Urothelium cell line (cell line): Measurements from ENCODE around the gene AGTR1.
"Not testable (repeated sequence)": the region's sequence is repeated elsewhere in the genome, so short reads cannot be mapped to it uniquely, and the experiment has no call there.

Experiments
- DNase-seq: peaks from one replicate; pipeline ENCODE4 v3.0.0; 2011; ENCODE audit warnings: low spot score, mixed read lengths
- FAIRE-seq: peaks from 2 replicates; lab custom pipeline; 2011; peaks lifted over from hg19 to GRCh38; lab: Jason Lieb, UNC

Gene AGTR1

DNA sequence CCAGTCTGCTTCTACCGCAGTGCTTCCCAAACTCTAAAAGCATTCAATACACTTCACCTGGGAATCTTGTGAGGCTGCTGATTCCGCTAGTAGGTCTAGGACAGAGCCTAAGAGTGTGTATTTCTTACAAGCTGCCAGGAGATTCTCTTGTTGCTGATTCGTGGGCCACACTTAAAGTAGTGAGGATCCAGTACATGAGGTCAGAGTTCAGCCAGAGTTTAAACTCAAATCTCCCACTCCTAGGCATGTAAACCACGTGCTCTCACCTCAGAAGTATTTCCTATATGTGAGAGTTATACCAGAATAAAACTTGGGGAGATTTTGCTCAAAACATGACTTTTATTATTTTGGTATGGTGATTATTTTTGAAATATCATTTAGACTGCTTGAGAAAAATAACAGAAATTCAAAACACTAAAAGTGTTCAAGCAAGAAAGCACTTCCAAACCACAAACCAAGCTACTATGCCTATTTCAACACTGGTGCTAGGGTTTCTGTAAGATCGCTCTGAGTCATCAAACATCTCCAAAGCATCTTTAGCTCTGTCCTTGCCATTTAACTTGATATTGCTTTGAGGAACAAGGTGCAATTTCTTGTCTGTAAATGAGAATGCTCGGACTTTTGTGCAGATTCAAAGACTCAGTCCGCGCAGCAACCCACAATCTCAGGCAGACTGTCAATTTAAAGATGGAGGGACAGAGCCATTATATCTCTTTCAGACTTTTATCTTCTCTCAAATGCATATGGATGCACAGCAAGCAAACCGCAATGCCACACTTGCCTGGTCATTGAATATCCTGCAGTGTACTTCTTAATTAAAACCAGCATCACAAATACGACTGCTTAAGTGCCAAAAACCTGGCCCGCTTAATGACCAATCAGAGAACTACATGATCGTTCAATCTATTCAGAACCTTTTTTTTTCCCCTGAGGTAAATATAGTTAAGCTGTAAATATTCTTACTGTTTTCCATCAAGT, 59.8 kb downstream of the AGTR1 start:
- DNase-seq (no peak), FAIRE-seq (no peak)

DNA sequence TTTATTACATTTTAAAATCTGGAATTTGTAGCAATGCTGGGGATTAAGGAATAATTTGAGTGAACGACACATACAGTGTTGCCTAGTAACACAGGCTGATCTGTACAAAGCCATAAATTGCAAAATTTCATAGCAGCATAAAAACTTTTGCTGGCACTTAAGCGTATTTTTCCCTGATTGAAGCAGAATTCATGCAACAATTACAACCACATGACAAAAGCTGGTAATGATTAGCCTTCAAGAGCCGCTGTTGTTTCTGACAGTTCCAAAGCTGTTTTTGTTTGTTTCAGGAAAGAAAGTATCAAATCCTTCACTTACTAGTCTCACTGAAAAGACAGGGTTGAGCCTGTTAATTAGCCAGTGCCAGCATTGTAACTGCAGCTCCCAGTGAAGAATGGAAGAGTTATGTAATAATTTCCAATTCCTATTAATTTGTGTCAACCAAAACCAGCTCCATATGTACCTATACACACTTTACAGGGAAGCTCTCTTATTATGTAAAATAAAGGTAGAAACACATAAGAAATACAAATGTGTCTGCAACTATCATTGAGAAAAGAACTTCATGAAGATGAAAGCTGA, 60.7 kb downstream of the AGTR1 start:
- no peak for FAIRE-seq

DNA sequence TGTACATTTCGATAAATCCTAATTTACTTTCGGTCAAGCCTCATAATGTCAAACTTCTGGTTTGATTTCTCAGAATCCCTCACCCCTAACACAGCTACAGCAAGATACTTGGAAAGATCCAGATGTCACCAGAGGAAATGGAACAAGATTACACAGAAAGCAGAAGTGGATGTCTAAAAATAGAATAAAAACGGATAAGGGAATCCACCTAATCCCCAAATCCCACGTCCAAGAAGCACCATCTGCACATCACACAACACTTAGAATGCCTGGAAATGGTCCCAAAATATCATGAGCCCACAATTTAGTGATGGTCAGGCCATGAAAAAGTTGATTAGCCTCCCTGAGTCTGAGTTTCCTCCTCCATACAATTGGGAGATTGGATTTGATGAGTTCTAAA, 61.7 kb downstream of the AGTR1 start:
- FAIRE-seq (no peak), DNase-seq (no peak)

More for the DNA sequence above, 60.7 kb downstream of the AGTR1 start:
- no peak for DNase-seq

DNA sequence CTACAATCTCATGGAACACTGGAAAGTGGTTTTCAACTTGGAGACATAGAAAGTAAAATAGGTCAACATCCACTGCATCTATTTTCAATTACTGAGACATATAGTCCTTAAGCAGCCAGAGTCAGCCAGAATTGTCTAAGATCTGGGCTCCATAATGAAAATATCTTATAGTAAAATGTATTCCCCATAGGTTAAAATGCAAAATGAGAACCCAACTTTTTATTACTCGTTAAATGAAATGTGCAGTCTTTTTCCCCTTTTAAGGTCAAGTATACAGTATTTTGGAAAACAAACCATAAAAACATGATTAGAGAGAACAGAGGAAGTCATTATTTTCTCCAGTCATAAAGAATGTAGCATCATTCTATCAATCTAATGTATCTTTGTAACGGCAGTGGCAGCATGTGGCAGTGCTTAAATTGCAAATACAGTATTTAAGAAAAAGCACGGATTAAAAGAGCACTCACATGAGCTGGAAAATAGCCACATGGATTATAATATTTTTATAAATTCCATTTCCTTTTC, 65.5 kb downstream of the AGTR1 start:
- FAIRE-seq (no peak), DNase-seq (no peak)

DNA sequence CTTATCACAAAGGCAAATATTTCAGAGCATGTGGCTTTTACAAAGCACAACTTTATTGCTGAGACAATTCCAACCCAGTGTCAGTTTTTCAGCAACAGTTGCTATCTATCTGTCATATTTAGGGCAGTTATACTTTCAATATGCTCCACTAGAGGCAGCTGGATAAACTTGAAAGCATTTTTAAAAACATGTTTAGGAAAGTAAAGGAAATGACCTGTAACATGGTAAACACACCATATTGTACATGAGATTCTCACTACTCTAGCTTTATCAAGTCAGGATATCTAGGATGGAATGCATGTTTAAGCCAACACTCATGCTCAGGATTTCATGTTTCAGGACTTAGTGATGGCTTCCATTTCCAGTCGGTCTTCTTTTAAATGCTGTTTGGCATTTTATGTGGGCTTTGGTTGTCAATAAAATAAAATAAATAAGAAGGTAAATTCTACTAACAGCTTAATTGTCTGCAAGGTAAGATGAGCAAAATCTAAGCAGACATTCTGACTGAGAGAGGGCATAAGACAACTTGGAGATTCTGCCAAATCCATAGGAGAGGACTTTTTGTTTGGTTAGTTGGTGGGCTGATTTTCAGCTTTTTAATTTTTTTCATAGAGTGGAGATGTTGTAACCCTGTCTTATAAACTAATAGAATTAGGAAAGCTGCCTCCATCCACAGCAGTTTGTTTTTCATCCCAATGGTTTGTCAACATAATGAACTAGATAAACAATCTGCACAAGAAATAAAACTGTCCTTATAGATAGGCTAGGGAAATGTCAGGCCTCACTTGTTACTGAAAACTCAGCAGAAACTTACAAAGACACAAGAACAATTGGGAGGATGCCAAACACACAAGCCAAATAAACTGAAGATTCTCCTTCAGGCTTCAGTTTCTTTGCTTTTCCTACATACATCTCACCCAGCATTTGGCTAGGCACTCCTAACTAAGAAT, 66.6 kb downstream of the AGTR1 start:
- FAIRE-seq (no peak), DNase-seq (no peak)

DNA sequence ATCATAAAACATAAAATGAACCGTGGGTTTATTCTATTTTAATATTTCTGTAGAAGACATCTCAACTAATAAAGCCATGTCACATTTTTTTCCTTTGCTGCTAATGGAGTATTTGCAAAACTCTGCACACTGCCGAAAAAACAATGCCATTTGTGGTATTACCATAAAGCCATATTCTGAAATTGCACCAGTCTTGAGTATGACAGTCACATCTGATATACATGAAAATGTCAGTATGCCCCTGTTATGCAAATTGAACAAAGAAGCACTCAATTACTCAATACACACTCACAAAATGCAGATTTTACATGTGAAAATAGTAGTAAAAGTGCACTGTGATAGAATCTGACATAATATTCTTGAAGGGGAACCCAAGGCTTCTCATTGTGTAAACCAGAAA, 74.7 kb downstream of the AGTR1 start:
- no peak for FAIRE-seq

DNA sequence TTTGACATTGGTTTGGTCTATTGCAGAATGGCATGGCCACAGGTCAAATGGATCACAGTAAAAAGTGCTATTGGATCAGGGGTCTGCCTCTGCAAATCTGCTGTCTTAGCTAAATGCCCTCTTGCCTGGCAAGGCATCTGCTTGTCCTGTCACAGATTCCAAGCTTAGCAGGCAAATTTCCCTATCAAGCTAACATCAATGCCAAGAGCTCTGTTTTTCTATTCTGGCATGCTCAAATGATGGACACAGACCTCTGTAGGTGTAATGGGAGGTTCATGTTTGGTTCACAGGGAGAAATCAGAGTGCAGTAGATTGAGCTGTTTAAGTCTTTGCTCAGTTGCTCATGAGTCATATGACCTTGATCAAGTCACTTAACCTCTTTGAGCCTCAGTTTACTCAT, 75.1 kb downstream of the AGTR1 start:
- no peak for DNase-seq
- no peak for FAIRE-seq

More for the DNA sequence above, 74.7 kb downstream of the AGTR1 start:
- DNase-seq: no peak

DNA sequence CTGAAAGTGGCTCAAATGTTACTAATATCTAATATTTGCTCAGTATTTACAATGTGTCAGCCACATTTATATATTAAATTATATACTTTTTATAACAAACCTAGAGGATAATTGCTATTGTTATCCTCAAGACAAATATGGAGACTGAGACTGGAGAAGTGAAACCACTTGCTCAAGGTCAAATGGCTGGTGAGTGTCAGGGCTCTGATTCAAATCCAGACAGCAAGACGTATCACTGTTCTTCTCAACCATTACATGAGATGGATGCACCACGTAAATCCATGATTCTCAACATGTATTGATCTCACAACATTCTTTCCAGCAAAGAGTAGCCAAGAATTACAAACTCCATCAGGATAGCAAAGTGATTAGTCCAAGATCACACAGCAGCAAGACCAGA, 76.1 kb downstream of the AGTR1 start:
- DNase-seq: no peak
- no peak for FAIRE-seq

DNA sequence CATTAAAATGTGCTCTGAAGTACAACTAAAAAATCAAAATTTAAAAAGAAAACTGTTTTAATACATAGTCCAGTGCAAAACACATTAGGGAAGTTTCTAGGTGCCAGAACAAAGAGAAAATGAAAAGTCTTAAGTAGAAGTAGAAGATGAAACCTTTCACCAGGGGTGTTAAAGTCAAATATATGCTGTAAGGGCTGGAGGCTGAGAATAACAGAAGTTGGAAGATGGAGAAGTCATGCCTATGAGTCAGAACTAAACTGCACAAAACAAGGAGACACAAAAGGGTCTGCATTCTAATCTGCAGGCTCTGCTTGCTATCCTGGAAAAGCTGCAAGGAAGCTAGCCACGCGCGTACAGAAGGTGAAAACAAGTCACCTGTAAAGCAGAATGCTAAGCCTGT, 81.2 kb downstream of the AGTR1 start:
- FAIRE-seq: no peak
- DNase-seq: no peak

DNA sequence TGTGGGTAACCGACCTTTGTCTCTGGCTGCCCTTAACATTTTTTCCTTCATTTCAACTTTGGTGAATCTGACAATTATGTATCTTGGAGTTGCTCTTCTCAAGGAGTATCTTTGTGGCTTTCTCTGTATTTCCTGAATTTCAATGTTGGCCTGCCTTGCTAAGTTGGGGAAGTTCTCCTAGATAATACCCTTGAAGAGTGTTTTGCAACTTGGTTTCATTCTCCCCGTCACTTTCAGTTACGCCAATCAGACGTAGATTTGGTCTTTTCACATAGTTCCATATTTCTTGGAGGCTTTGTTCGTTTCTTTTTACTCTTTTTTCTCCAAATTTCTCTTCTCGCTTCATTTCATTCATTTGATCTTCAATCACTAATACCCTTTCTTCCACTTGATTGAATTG, 87.3 kb downstream of the AGTR1 start:
- not testable (repeated sequence) for DNase-seq, FAIRE-seq

DNA sequence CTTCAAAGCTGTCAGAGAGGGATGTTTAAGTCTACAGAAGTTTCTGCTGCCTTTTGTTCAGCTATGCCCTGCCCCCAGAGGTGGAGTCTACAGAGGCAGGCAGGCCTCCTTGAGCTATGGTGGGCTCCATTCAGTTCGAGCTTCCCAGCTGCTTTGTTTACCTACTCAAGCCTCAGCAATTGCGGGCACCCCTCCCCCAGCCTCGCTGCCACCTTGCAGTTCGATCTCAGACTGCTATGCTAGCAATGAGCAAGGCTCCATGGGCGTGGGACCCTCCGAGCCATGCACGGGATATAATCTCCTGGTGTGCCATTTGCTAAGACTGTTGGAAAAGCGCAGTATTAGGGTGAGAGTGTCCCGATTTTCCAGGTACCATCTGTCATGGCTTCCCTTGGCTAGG, 88.5 kb downstream of the AGTR1 start:
- not testable (repeated sequence) for FAIRE-seq

DNA sequence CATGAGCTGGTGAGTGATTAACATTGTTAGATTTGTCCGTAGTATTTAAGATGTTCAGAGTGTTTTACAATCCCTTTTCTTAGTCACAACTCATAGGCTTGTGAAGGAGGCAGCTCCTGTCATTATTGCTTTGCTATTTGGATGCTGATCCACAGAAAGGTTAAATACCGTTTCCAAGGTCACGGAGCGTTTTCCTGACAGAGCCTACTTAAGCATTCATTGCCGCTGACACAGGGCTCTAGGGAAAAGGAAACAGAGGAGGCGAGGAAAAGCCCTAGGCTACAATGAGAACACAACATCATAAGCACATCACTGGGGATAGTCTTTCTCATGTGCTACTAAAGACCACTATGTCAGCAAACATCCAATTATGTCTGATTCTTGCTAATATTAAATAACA, 91.4 kb downstream of the AGTR1 start:
- FAIRE-seq (no peak), DNase-seq (no peak)

More for the DNA sequence above, 88.5 kb downstream of the AGTR1 start:
- DNase-seq: not testable (repeated sequence)

DNA sequence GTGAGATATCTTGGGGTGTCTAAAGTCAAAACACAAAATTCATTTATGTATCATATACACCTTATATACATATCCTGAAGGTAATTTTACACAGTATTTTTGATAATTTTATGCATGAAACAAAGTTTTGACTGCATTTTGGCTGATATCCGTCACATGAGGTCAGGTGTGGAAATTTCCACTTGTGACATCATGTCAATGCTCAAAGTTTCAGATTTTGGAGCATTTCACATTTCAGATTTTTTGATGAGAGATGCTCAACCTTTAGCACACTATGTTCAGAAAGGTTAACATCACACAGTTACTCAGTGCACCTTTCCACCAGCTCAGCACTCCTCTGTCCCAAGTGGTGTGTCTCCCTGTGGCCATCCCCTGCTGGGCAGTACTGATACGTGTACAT, 92.2 kb downstream of the AGTR1 start:
- DNase-seq (no peak), FAIRE-seq (no peak)

DNA sequence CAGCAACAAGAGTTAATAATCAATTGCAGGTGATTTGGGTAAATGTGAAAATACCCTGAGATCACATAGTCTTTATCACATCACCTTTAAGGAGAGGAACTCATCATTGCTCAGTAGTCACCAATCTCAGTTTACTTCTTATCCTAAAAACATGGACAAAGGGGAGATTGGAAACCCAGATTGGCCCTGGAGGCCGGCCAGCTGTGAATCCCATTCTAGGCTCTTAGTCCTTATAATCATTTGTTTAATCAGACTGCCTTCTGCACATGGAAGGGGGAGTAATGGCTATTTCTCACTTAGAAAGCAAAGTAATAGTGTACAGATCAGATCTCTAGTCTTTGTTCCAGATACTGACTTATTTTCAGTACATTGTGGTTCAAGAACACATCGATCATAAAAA, 92.7 kb downstream of the AGTR1 start:
- FAIRE-seq (no peak), DNase-seq (no peak)

DNA sequence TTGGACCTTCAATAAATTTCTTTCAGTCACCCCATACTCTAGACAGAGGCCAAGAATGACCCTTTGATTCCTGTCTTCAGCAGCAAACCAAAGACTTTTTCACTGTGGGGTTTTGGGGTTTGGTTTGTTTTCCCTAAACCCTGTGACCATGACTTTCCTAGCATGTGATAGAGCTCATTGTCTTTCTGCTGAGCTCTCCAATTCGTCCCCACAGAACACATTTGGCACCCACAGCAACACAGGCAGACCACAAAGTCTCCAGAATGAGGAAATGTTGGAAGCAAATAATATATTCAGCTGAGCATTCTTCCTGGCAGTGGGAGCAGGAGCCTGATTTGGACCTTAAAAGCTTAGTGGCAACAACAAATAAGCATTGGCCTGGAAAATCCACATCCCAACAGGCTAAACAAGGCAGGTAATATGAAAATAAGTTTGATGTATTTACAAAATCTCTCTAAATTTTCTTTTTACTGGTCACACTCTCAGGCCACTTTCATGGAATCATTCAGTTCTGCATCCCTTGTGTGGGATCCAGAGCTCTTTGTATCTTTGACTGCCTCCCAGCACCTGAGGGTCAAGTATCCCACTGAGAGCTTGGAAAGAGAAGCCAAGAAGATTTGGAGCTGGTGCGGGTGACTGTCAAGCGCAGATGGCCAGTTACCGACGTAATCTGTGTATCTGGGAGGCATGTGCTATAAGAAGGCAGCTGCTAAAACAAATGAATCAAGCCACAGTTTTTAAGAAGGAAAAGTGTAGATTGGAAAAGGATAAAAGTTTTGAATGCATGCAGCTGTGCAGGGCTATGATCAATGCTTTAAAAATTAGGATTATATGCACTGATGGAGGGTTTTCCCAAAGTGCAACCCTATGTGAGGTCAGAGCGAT, 93.4 kb downstream of the AGTR1 start:
- FAIRE-seq (no peak), DNase-seq (no peak)

DNA sequence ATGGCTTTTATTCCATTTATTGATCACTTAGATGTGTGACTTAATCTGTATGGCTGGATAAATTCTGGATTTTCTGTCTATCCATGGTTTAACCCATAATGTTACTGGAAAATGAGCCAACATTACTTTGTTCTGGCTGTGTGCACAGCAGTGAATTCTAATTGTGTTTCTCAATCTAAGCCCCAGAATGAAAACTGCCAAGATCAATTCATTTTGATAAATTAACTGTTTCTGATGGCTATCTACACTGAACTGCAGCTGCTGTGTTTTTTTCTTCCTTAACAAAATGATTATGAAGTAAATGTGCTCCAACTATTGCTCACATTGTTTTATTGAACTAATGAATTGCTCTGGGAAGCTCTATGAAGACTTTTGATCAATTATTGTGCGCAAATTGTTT, 94.2 kb downstream of the AGTR1 start:
- DNase-seq: no peak
- FAIRE-seq: no peak

DNA sequence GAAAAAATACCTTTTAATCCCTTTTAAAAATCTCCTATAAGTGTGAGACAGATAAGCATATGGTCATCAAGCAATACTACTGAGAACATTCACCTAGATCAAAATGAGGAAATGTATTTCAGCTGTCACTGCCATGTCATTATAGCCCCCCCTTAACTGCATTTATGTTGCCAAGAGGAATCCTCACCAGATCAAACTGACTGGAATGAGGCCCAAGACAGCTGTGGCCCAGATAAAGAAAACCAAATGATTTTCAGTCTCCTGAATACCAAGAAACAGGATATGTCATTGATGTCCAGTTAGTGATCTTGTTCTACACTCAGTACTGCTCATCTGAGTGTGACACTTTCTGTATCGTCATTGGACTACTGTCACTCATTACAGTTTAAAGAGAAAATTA, 94.8 kb downstream of the AGTR1 start:
- FAIRE-seq: no peak
- no peak for DNase-seq
